Measurements from ENCODE around the gene PLCG2.
"Not testable (repeated sequence)": the region's sequence is repeated elsewhere in the genome, so short reads cannot be mapped to it uniquely, and the experiment has no call there.

The PLCG2 gene

GRCh38 chr16:81912395-81912794 is 133.3 kb downstream of the PLCG2 start:
- no peak for DNase-seq (ENCODE audit: low read depth in 2 of 2)

GRCh38 chr16:81913222-81913621 is 134.1 kb downstream of the PLCG2 start:
- no peak for DNase-seq (ENCODE audit: low read depth in 2 of 2)

DNA sequence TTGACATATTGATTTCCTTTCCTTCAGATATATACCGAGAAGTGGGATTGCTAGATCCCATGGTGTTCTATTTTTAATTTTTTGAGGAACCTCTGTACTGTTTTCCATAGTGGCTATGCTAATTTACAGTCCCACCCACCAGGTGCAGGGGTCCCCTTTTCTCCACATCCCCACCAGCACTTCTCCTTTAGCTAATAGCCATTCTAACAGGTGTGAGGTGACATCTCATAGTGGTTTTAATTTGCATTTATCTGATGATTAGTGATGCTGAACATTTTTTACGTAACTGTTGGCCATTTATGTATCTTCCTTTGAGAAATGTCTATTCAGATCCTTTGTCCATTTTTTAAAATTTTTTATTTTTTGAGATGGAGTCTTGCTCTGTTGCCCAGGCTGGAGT is 138.3 kb downstream of the PLCG2 start:
- DNase-seq (ENCODE audit: low read depth in 2 of 2), result no peak

DNA sequence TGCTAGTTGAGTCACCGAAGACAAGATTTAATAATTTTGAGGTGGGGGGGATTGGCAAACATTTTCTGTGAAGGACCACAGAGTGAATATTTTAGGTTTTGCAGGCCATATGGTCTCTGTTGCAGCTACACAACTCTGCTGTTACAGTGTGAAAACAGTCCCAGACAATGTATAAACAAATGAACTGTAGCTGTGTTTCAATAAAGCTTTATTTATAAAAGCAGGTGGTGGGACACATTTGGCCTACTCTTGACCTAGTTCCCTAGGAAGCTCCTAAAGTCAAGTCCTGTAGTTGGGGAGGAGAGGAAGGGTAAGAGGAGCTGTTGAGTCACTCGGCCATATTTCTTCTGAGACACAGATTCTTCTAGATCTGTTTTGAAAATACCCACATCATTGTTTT is 139.8 kb downstream of the PLCG2 start:
- no peak for DNase-seq (ENCODE audit: low read depth in 2 of 2)

- no peak for DNase-seq (ENCODE audit: low read depth in 2 of 2)
Observed at GRCh38 chr16:81920498-81920897, 141.4 kb downstream of the PLCG2 start.

DNA sequence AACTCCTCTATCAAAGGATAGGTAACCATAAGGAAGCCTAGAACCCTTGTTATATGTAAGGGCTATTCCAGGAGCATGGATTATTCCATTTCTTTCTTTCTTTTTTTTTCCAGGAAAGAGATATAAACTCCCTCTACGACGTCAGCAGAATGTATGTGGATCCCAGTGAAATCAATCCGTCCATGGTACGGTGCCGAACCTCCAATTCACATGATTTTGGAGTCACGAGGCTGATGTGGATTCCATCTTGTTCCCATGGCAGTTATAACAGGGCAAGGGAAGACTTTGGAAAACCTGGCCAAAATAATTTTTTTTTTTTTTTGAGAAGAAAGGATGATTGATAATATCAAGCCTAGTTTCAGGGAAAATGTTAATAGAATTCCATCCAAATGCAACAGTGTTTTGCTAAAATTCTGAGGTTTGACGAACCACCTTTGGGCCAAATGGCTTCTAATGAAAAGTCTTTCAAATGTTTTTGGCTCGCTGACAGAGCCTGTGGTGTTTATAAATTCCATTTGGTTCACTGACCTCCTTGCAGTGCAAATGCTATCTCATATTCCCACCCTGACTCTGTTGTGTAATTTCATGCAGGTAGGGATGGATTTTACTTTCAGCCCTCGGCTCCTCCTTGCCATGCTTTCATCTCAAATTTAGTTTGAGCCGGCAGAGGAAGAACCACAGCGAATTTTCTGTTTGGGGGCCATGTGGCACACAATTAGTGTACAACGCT is 142.2 kb downstream of the PLCG2 start:
- DNase-seq (ENCODE audit: low read depth in 2 of 2), result no peak

- no peak for DNase-seq (ENCODE audit: low read depth in 2 of 2)
Observed at GRCh38 chr16:81921843-81922584, 142.9 kb downstream of the PLCG2 start.

- no peak for DNase-seq (ENCODE audit: low read depth in 2 of 2)
Observed at GRCh38 chr16:81923296-81923695, 144.2 kb downstream of the PLCG2 start.

DNA sequence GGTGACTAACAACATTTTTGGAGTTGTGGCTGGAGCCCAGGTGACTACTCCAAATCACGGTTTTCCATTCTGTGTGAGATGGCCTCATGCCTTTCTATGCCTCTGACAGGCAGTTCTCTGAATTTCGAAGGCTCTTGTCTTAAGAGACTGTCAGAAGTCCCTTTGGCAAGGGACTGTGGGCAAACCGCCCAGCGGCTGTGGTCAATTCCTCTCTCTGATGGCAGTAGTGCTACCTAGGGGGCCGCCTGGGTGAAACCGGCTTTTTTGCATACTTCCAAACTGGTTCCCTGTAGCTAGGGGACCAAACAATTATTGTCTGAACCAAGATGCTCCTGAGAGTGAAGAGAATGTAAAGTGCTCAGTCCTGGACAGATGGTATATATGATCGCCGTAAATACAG is 145.9 kb downstream of the PLCG2 start:
- DNase-seq (ENCODE audit: low read depth in 2 of 2), result no peak

GRCh38 chr16:81926036-81926435 is 146.9 kb downstream of the PLCG2 start:
- DNase-seq (ENCODE audit: low read depth in 2 of 2), result no peak

GRCh38 chr16:81927561-81928185 is 148.6 kb downstream of the PLCG2 start:
- DNase-seq (ENCODE audit: low read depth in 2 of 2), result no peak

GRCh38 chr16:81928271-81928918 is 149.3 kb downstream of the PLCG2 start:
- DNase-seq (ENCODE audit: low read depth in 2 of 2), result no peak

DNA sequence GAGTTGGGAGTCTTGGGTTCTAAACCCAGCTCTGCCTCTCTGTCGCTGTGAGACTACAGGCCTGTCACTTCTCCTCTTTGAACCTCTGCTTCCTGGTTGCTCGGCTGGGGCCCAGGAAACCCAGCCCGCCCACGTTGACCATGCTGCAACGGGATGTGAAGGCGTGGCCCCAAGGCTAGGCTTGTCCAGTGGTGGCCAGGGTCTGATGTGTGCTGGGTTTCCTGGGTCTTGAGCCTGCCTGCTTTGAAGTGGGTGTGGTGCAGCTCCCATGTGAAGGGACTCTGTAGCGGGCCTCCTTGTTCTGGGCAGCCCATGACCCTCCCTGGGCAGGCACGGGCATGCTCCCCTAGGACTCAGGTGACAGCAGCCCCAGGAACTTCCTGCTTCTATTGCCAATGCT is 149.9 kb downstream of the PLCG2 start:
- peak in 1 of 2 donors; percentile 6 for DNase-seq (ENCODE audit: low read depth in 2 of 2)

DNA sequence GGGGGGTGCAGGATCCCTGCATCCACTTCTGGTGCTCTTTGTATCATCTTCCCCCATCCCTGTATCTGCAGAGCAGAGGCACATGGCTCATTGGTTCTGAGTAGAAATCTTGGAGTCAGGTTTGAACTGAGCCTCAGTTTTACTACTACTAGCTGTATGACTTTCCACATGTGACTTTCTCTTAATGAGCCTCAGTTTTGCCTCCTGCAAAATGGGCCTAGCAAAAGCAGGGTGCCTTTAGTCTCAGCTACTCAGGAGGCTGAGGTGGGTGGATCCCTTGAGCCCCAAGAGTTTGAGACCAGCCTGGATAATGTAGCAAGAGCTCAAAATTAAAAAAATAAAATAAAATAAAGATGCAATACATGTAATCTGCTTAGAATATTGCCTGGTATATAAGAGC is 150.8 kb downstream of the PLCG2 start:
- no peak for DNase-seq (ENCODE audit: low read depth in 2 of 2)

- no peak for DNase-seq (ENCODE audit: low read depth in 2 of 2)
Observed at GRCh38 chr16:81931927-81932326, 152.8 kb downstream of the PLCG2 start.

- no peak for DNase-seq (ENCODE audit: low read depth in 2 of 2)
Observed at GRCh38 chr16:81932668-81933067, 153.6 kb downstream of the PLCG2 start.

DNA sequence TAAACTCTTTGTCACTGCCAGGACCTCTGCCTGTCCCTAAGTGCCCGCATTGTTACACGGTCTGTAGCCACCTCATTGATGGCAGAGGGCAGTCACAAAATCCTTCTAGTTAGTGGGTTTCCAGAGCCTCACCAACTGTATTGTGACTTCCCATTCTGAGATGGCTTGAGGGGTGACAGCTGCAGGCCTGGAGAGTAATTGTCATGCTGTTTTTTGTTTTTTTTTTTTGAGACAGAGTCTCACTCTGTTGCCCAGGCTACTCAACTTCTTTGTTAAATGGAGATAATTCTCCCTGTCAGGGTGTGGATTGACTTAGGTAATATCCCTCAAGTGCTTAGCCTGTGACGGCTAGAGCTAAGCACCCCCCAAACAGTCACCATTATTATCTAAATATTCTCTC is 154.3 kb downstream of the PLCG2 start:
- DNase-seq (ENCODE audit: low read depth in 2 of 2), result no peak

DNA sequence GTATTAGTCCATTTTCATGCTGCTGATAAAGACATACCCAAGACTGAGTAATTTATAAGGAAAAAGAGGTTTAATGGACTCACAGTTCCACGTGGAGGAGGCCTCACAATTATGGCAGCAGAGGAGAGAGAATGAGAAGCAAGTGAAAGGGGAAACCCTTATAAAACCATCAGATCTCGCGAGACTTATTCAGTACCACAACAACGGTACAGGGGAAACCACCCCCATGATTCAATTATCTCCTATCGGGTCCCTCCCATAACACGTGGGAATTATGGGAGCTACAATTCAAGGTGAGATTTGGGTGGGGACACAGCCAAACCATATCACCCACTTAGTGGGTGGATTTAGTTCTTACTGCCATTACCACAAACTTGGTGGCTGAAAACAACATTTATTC is 155.6 kb downstream of the PLCG2 start:
- not testable (repeated sequence) for DNase-seq (ENCODE audit: low read depth in 2 of 2)

DNA sequence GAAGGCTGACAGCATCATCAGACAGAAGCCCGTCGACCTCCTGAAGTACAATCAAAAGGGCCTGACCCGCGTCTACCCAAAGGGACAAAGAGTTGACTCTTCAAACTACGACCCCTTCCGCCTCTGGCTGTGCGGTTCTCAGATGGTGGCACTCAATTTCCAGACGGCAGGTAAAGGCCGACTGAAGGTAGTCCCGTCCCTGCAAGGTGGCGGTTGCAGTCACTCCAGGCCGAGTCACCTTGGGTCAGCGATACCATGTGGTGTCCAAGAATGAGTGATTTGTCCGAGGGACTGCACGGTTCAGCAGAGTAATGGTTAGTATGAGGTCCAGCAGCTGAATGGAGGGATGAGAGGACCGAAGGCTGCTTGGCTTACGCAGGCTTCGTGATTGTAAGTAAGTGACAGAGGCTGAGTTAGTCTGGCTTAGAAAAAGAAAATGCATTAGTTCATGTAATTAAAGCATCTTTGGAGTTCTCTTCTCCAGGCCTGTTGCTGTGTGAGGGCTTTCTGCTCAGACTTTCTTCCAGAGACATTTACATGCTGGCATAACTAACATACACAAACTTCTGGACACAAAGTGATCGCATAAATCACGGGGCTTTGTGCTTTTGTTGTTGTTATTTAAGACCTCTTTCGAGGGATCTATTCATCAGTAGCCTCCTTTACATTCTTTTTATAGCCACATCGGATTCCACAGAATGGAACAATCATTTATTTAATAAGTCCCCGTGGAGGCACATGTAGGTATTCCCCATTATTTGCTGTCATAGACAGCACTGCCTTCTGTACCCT is 157.3 kb downstream of the PLCG2 start:
- DNase-seq (ENCODE audit: low read depth in 2 of 2), result no peak

- no peak for DNase-seq (ENCODE audit: low read depth in 2 of 2)
Observed at GRCh38 chr16:81937305-81938038, 158.4 kb downstream of the PLCG2 start.
